Upper lobe of left lung (tissue), 4 donors: Measurements from ENCODE around the gene E2F1.

ENCODE experiments used
- POLR2A ChIP-seq, 4 donors: fragments of 450-650 bp; IDR thresholded peaks; one replicate each; pipeline ENCODE4 v1.5.1; 2016 to 2017; ENCODE audit warnings: antibody characterized with exemption in 4 of 4, mild to moderate bottlenecking in 2 of 4
- POLR2AphosphoS5 ChIP-seq, 2 donors: sonication (generic); formaldehyde crosslinking; IDR thresholded peaks; one replicate each; pipeline ENCODE4 v1.5.1; 2017; ENCODE audit warnings: antibody characterized with exemption in 2 of 2
- TF ChIP-seq, protein P1 (sequence below), 6 experiments: fragments of 450-650 bp in 4 of 6; fragments of 200-600 bp in 2 of 6; sonication (generic) in 2 of 6; IDR thresholded peaks; one replicate each; pipeline ENCODE4 v1.5.1; 2016 to 2019; ENCODE audit warnings: antibody characterized with exemption in 6 of 6

DNA sequence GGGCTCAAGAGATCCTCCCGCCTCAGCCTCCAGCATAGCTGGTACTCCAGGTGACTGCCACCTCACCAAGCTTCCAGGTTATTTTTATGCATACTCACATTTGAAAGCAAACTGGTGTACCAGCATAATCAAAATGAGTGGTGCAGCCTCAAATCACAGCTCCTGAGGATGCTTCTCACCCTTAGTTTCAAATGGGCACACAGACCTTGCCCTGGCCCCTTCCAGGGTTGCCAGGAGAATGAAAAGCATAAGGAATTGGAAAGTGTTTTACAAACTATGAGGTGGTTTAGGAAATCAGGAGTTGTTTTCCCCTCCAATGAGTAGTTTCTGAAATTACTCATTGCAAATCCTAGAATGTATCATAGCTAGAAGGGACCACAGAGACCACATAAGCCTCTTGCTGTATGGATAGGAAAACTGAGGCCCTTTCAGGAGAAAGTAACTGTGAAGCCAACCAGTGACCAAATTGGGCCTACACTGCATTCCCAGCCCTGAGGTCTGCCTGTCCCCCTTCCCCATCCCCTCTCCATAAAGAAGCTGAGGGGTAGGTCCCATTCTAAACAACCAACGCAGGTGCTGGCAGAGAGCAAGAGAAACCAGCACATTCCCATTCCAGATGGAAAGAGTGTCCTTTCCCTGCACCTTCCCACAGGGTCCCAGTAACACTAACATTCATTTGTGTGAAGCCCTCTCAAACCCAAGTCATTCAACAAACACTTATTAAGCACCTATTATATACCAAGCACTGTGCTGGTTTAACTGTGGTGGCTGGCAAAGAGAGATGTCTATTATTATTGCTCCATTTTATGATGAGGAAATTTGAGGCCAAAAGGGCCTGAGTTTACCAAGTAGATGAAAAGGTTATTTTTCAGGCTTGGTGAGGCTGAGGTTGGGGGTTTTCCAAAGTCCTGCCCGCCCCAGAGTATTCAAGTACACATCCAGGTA lies 2.1 kb upstream of the E2F1 start:
- no peak for TF ChIP-seq POLR2A (IDR thresholded peaks at IDR 0.05)
- TF ChIP-seq, protein P1, sequence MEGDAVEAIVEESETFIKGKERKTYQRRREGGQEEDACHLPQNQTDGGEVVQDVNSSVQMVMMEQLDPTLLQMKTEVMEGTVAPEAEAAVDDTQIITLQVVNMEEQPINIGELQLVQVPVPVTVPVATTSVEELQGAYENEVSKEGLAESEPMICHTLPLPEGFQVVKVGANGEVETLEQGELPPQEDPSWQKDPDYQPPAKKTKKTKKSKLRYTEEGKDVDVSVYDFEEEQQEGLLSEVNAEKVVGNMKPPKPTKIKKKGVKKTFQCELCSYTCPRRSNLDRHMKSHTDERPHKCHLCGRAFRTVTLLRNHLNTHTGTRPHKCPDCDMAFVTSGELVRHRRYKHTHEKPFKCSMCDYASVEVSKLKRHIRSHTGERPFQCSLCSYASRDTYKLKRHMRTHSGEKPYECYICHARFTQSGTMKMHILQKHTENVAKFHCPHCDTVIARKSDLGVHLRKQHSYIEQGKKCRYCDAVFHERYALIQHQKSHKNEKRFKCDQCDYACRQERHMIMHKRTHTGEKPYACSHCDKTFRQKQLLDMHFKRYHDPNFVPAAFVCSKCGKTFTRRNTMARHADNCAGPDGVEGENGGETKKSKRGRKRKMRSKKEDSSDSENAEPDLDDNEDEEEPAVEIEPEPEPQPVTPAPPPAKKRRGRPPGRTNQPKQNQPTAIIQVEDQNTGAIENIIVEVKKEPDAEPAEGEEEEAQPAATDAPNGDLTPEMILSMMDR (IDR thresholded peaks at IDR 0.05), result no peak
- TF ChIP-seq POLR2AphosphoS5 (IDR thresholded peaks at IDR 0.05), result no peak
